Bronchial epithelial cell (primary cell): Measurements from ENCODE around the gene RAB3GAP1. TPM values are rescaled to one million over a fixed set of nuclear protein-coding genes. Genes with fewer than 3 reads are reported as not detected.

Experiments
- DNase-seq: peaks from one replicate; pipeline ENCODE4 v3.0.0-alpha.2; 2010; ENCODE audit warnings: low read depth
- FAIRE-seq: peaks from 2 replicates; lab custom pipeline; 2011; peaks lifted over from hg19 to GRCh38; lab: Jason Lieb, UNC
- H3K27me3 ChIP-seq: 2 replicates; pipeline ENCODE4 v1.5.1; 2011; ENCODE audit warnings: low read length; ENCODE audit not compliant: control insufficient read depth, insufficient read depth
- H3K36me3 ChIP-seq: 2 replicates; pipeline ENCODE4 v1.5.1; 2011; ENCODE audit warnings: low read length; ENCODE audit not compliant: control insufficient read depth, insufficient read depth
- H3K4me3 ChIP-seq: 2 replicates; pipeline ENCODE4 v1.5.1; 2011; ENCODE audit warnings: mild to moderate bottlenecking, low read depth, low read length, control low read depth
- CTCF ChIP-seq: IDR thresholded peaks from 2 replicates; pipeline ENCODE4 v1.5.1; 2011; ENCODE audit warnings: mild to moderate bottlenecking, moderate library complexity, low read length, control low read depth, inconsistent platforms; ENCODE audit not compliant: insufficient read depth, severe bottlenecking
- total RNA-seq: library from RNA; depleted of rRNA; stranded (reverse); fragments of >200 nt; gene quantifications from 2 replicates; pipeline ENCODE4 v1.2.1, GENCODE V29; 2014

RAB3GAP1 gene
- total RNA-seq, 1 donor from 2014 or later: 120 TPM

- H3K36me3 ChIP-seq: peaks cover 7% of the 10 kb centered on the region
- FAIRE-seq: no peak
- no peak overlapping the region for H3K4me3 ChIP-seq
- TF ChIP-seq CTCF: no peak
- DNase-seq: no peak
- H3K27me3 ChIP-seq: no peaks in the 10 kb centered on the region
Observed at GRCh38 chr2:135059577-135059976, 7.5 kb downstream of the RAB3GAP1 start.

DNA sequence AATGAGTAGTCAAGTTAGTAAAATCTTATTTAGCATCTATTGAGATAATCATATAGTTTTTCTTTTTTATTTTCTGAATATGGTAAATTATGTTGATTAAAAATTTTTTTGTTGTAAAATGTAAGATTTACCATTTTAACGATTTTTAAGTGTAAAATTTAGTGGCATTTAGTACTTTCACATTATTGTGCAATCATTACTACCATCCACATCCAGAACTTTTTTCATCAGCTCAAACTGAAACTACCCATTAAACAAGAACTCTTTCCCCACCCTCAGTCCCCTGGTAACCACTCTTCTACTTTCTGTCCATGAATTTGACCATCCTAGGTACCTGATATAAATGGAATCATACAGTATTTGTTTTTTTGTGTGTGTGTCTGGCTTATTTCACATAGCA lies 11.1 kb downstream of the RAB3GAP1 start:
- peaks cover 7% of the 10 kb centered on the region for H3K36me3 ChIP-seq

DNA sequence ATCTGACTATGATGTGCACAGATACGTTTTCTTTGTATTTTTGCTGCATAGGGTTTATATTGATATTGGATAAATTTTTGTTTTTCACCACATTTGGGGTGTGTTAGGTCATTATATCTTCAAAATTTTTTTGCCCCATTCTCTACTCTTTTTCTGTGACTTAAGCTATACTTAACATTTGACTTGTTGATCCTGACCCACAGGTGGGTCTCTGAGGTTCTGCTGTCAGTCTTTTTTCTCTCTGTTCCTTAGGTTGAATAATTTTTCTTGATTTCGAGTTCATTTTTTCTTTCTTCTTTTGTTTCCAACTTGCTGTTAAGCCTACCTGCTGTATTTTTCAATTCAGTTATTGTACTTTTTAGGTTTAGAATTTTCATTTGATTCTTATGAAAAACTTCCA lies 12.1 kb downstream of the RAB3GAP1 start:
- Histone ChIP-seq H3K27me3 (no peaks in the 10 kb centered on the region), H3K36me3 (peaks cover 7% of the 10 kb centered on the region), H3K4me3 (no peak overlapping the region)
- FAIRE-seq (no peak), DNase-seq (no peak)
- TF ChIP-seq CTCF: no peak

More for the DNA sequence above, 11.1 kb downstream of the RAB3GAP1 start:
- DNase-seq (no peak), FAIRE-seq (no peak)
- TF ChIP-seq CTCF: no peak
- H3K27me3 ChIP-seq: no peaks in the 10 kb centered on the region
- no peak overlapping the region for H3K4me3 ChIP-seq

DNA sequence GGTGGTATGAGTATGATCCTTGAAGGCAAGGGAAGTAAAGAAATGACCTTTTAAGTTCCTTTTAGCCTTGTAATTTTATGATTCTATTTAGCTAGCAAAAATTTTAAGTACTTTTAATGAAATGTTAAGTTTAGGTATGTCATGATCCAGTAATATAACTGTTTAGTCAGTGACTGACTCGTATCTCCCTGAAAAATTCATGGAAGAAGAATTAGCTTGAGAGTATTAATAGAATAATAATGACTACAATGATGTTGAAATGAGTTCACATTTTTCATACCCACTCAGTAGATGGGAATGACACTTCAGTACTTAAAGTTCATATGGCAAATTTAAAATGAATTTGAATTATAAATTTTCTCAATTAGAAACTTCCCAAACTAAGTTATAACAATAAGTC lies 14.6 kb downstream of the RAB3GAP1 start:
- FAIRE-seq (no peak), DNase-seq (peak; percentile 57)
- H3K36me3 ChIP-seq: peaks cover 2% of the 10 kb centered on the region
- H3K27me3 ChIP-seq: no peaks in the 10 kb centered on the region
- H3K4me3 ChIP-seq: no peak overlapping the region
- TF ChIP-seq CTCF: no peak

GRCh38 chr2:135072125-135072997 lies 20.3 kb downstream of the RAB3GAP1 start:
- TF ChIP-seq CTCF: no peak
- H3K4me3 ChIP-seq: no peak overlapping the region
- DNase-seq (no peak), FAIRE-seq (no peak)
- H3K36me3 ChIP-seq: peaks cover 2% of the 10 kb centered on the region
- H3K27me3 ChIP-seq: no peaks in the 10 kb centered on the region
